IMR-90 (cell line): ENCODE data around the gene PRPF40B.

ENCODE experiments used
- CEBPB ChIP-seq: IDR thresholded peaks from 2 replicates; pipeline ENCODE4 v1.6.1; 2012; ENCODE audit warnings: low read depth, low read length, improper control_type of control experiment
- CHD1 ChIP-seq: IDR thresholded peaks from 2 replicates; pipeline ENCODE4 v1.6.1; 2012; ENCODE audit warnings: low read depth, low read length, improper control_type of control experiment
- CTCF ChIP-seq: conservative IDR thresholded peaks from 2 replicates; pipeline ENCODE4 v1.5.1; 2012; ENCODE audit warnings: mild to moderate bottlenecking, low read depth, low read length, improper control_type of control experiment
- FOS ChIP-seq: fragments of 150-350 bp; IDR thresholded peaks from 2 replicates; pipeline ENCODE4 v1.6.1; 2016; ENCODE audit warnings: low read depth, low read length
- MXI1 ChIP-seq: IDR thresholded peaks from 2 replicates; pipeline ENCODE4 v1.6.1; 2012; ENCODE audit warnings: low read depth, mild to moderate bottlenecking, low read length, moderate library complexity, borderline replicate concordance
- POLR2A ChIP-seq: IDR thresholded peaks from 2 replicates; pipeline ENCODE4 v1.6.1; 2012; ENCODE audit warnings: mild to moderate bottlenecking, low read depth, low read length
- RAD21 ChIP-seq: IDR thresholded peaks from 2 replicates; pipeline ENCODE4 v1.6.1; 2012; ENCODE audit warnings: low read length, improper control_type of control experiment
- RCOR1 ChIP-seq: IDR thresholded peaks from 2 replicates; pipeline ENCODE4 v1.6.1; 2012; ENCODE audit warnings: mild to moderate bottlenecking, low read length, improper control_type of control experiment; ENCODE audit not compliant: insufficient replicate concordance
- SMC3 ChIP-seq: fragments of 150-350 bp; IDR thresholded peaks from 2 replicates; pipeline ENCODE4 v1.6.1; 2016; ENCODE audit warnings: low read depth, mild to moderate bottlenecking, antibody characterized with exemption, low read length, moderate library complexity

GRCh38 chr12:49667325-49668090 lies 44.1 kb downstream of the PRPF40B start:
- TF ChIP-seq CTCF (no peak), RAD21 (no peak), MXI1 (no peak), POLR2A (no peak), SMC3 (no peak), CEBPB (no peak), RCOR1 (no peak), FOS (0 out of 2 replicates have a peak, but pooled peaks have one; percentile 25), CHD1 (no peak)
